Trophoblast cell (in vitro differentiated cells and primary cell): ENCODE data around the gene PRKCG.

Experiments
- DNase-seq, 2 donors: peaks; one replicate each; pipeline ENCODE4 v3.0.0-alpha.2; 2016
- H2AFZ ChIP-seq: 2 replicates; pipeline ENCODE4 v1.6.1; 2013; ENCODE audit warnings: low read length, moderate library complexity, mild to moderate bottlenecking; ENCODE audit not compliant: insufficient read depth, poor library complexity
- H2AK5ac ChIP-seq: 2 replicates; pipeline ENCODE4 v1.6.1; 2013; ENCODE audit warnings: mild to moderate bottlenecking, low read length
- H2BK120ac ChIP-seq: 2 replicates; pipeline ENCODE4 v1.6.1; 2013; ENCODE audit warnings: low read length, mild to moderate bottlenecking, moderate library complexity; ENCODE audit not compliant: insufficient read depth, poor library complexity
- H2BK12ac ChIP-seq: 2 replicates; pipeline ENCODE4 v1.6.1; 2013; ENCODE audit warnings: mild to moderate bottlenecking, low read length, moderate library complexity
- H2BK5ac ChIP-seq: 2 replicates; pipeline ENCODE4 v1.6.1; 2013; ENCODE audit warnings: low read length, low read depth, moderate library complexity, mild to moderate bottlenecking; ENCODE audit not compliant: poor library complexity
- H3K14ac ChIP-seq: 2 replicates; pipeline ENCODE4 v1.6.1; 2013; ENCODE audit warnings: mild to moderate bottlenecking, low read length
- H3K18ac ChIP-seq: 2 replicates; pipeline ENCODE4 v1.6.1; 2013; ENCODE audit warnings: mild to moderate bottlenecking, low read length
- H3K23ac ChIP-seq: 2 replicates; pipeline ENCODE4 v1.6.1; 2013; ENCODE audit warnings: low read length
- H3K27ac ChIP-seq: 2 replicates; pipeline ENCODE4 v1.5.1; 2013; ENCODE audit warnings: low read depth, mild to moderate bottlenecking, inconsistent platforms, low read length, moderate library complexity
- H3K27me3 ChIP-seq: 2 replicates; pipeline ENCODE4 v1.6.1; 2013; ENCODE audit warnings: inconsistent platforms, mild to moderate bottlenecking, low read length, moderate library complexity; ENCODE audit not compliant: insufficient read depth
- H3K36me3 ChIP-seq, 2 experiments: 1 replicate in 1 of 2; 2 replicates in 1 of 2; pipeline ENCODE4 v1.6.1; 2013; ENCODE audit warnings: low read length in 2 of 2, mild to moderate bottlenecking in 2 of 2, moderate library complexity in 1 of 2; ENCODE audit not compliant: insufficient read depth in 2 of 2, control insufficient read depth in 1 of 2
- H3K4ac ChIP-seq: 2 replicates; pipeline ENCODE4 v1.6.1; 2013; ENCODE audit warnings: low read depth, mild to moderate bottlenecking, low read length, moderate library complexity
- H3K4me1 ChIP-seq, 2 experiments: 1 replicate in 1 of 2; 2 replicates in 1 of 2; pipeline ENCODE4 v1.6.1; 2013; ENCODE audit warnings: low read length in 2 of 2, mild to moderate bottlenecking in 2 of 2, moderate library complexity in 1 of 2; ENCODE audit not compliant: insufficient read depth in 2 of 2, control insufficient read depth in 1 of 2
- H3K4me2 ChIP-seq: 2 replicates; pipeline ENCODE4 v1.6.1; 2013; ENCODE audit warnings: inconsistent platforms, mild to moderate bottlenecking, low read length, moderate library complexity
- H3K4me3 ChIP-seq: 2 replicates; pipeline ENCODE4 v1.5.1; 2013; ENCODE audit warnings: mild to moderate bottlenecking, low read depth, low read length, inconsistent platforms
- H3K79me1 ChIP-seq: one replicate; pipeline ENCODE4 v1.6.1; 2013; ENCODE audit warnings: low read length
- H3K79me2 ChIP-seq: 2 replicates; pipeline ENCODE4 v1.6.1; 2013; ENCODE audit warnings: low read length, mild to moderate bottlenecking; ENCODE audit not compliant: control insufficient read depth, insufficient read depth, poor library complexity
- H3K9ac ChIP-seq: 2 replicates; pipeline ENCODE4 v1.6.1; 2013; ENCODE audit warnings: mild to moderate bottlenecking, low read length
- H3K9me3 ChIP-seq: 2 replicates; pipeline ENCODE4 v1.6.1; 2013; ENCODE audit warnings: low read depth, mild to moderate bottlenecking, control low read depth, inconsistent platforms, low read length; ENCODE audit not compliant: insufficient read depth
- H4K12ac ChIP-seq: 2 replicates; pipeline ENCODE4 v1.6.1; 2013; ENCODE audit warnings: low read depth, mild to moderate bottlenecking, low read length, moderate library complexity
- H4K8ac ChIP-seq: 2 replicates; pipeline ENCODE4 v1.6.1; 2013; ENCODE audit warnings: low read depth, mild to moderate bottlenecking, low read length, moderate library complexity
- H4K91ac ChIP-seq: one replicate; pipeline ENCODE4 v1.6.1; 2013; ENCODE audit warnings: low read depth, mild to moderate bottlenecking, low read length, moderate library complexity
- WGBS: extraction: QIAGEN DNeasy Blood & Tissue Kit; methylation state at CpG from one replicate; pipeline ENCODE4 v1.1.7; 2013; ENCODE audit warnings: missing lambda C conversion rate; ENCODE audit not compliant: insufficient read length, insufficient coverage; ENCODE audit errors: extremely low coverage; 5-methylcytosine and 5-hydroxymethylcytosine counted together

PRKCG gene

GRCh38 chr19:53912653-53913052 lies 30.7 kb downstream of the PRKCG start:
- no peak for DNase-seq
- Histone ChIP-seq H3K4me3 (no peak overlapping the region), H3K4ac (no peak overlapping the region), H2BK5ac (no peak overlapping the region), H2BK12ac (no peak overlapping the region), H3K23ac (no peak overlapping the region), H4K8ac (no peak overlapping the region), H3K27me3 (peaks cover 31% of the 10 kb centered on the region), H3K9me3 (peaks cover 3% of the 10 kb centered on the region), H3K79me1 (no peaks in the 10 kb centered on the region), H4K91ac (no peak overlapping the region), H3K79me2 (no peaks in the 10 kb centered on the region), H3K9ac (no peak overlapping the region), H3K27ac (no peak overlapping the region), H2AK5ac (no peak overlapping the region), H3K36me3 (no peaks in the 10 kb centered on the region), H3K14ac (no peak overlapping the region), H3K18ac (no peak overlapping the region), H3K4me2 (no peak overlapping the region), H2AFZ (no peak overlapping the region), H4K12ac (no peak overlapping the region), H2BK120ac (no peak overlapping the region), H3K4me1 (peaks cover 0 to 3% of the 10 kb centered on the region in 2 experiments)
- WGBS, result no CpG with 5 or more reads among the region's 18 CpGs

DNA sequence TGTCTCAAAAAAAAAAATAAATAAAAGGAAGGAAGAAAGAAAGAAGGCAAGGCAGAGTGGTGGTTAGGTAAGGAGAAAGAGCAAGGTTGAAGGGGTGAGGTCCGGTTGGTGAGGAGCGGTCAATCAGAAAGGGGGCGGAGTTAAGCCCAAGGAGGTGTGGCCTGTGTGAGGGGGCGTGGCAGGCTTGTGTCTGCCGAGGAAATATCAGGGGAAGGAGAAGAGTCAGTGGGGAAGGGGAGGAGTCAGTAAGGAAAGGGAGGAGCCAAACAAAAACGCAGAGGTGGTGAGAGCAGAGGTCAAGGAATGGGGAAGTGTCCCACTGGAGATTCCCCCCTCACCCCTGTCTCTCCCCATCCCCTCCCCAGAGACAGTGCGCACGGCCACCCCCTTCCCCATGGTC lies 33.0 kb downstream of the PRKCG start:
- H2BK12ac ChIP-seq, result no peak overlapping the region
- no peaks in the 10 kb centered on the region for H3K79me1 ChIP-seq
- DNase-seq, result no peak
- no peak overlapping the region for H3K4ac ChIP-seq
- H3K9ac ChIP-seq, result no peak overlapping the region
- no peak overlapping the region for H3K27ac ChIP-seq
- H4K91ac ChIP-seq, result no peak overlapping the region
- no peak overlapping the region for H4K8ac ChIP-seq
- no peak overlapping the region for H3K4me3 ChIP-seq
- no peak overlapping the region for H4K12ac ChIP-seq
- no peak overlapping the region for H3K14ac ChIP-seq
- no peaks in the 10 kb centered on the region for H3K9me3 ChIP-seq
- no peaks in the 10 kb centered on the region for H3K36me3 ChIP-seq
- no peak overlapping the region for H2BK5ac ChIP-seq
- H3K23ac ChIP-seq, result no peak overlapping the region
- no peak overlapping the region for H3K4me2 ChIP-seq
- H2AK5ac ChIP-seq, result no peak overlapping the region
- no CpG with 5 or more reads among the region's 8 CpGs for WGBS
- no peak overlapping the region for H2BK120ac ChIP-seq
- H3K27me3 ChIP-seq, result peaks cover 8% of the 10 kb centered on the region
- H2AFZ ChIP-seq, result no peak overlapping the region
- no peak overlapping the region for H3K18ac ChIP-seq
- H3K79me2 ChIP-seq, result no peaks in the 10 kb centered on the region
- H3K4me1 ChIP-seq, result no peaks in the 10 kb centered on the region

DNA sequence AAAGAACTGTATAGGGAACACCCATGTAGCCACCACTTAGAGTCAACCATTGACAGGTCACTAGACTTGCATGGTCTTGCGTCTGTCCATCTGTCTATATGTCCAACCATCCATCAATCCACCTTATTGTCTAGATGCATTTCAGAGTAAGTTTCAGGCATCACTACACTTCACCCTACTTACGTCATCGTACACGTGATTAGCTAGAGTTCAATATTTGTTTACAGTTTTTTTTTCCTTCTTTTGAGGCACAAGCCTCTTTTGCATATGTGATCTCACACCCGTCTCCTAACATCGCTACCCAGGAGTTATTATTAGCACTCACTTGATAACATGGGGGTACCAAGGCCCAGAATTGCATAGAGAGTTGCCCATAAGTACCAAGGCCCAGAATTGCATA lies 34.0 kb downstream of the PRKCG start:
- H4K12ac ChIP-seq, result no peak overlapping the region
- H3K9me3 ChIP-seq, result no peaks in the 10 kb centered on the region
- no peak overlapping the region for H2BK12ac ChIP-seq
- H3K23ac ChIP-seq, result no peak overlapping the region
- no peak overlapping the region for H2AFZ ChIP-seq
- H3K27ac ChIP-seq, result no peak overlapping the region
- no peaks in the 10 kb centered on the region for H3K79me1 ChIP-seq
- H2AK5ac ChIP-seq, result no peak overlapping the region
- no peak overlapping the region for H4K91ac ChIP-seq
- H2BK120ac ChIP-seq, result no peak overlapping the region
- H3K14ac ChIP-seq, result no peak overlapping the region
- H3K18ac ChIP-seq, result no peak overlapping the region
- H3K27me3 ChIP-seq, result no peaks in the 10 kb centered on the region
- no peak overlapping the region for H2BK5ac ChIP-seq
- no peaks in the 10 kb centered on the region for H3K79me2 ChIP-seq
- no peak overlapping the region for H4K8ac ChIP-seq
- WGBS, result no CpG with 5 or more reads among the region's 6 CpGs
- H3K36me3 ChIP-seq, result no peaks in the 10 kb centered on the region
- no peak overlapping the region for H3K4me3 ChIP-seq
- no peak for DNase-seq
- H3K4ac ChIP-seq, result no peak overlapping the region
- no peak overlapping the region for H3K4me2 ChIP-seq
- H3K9ac ChIP-seq, result no peak overlapping the region
- H3K4me1 ChIP-seq, result no peaks in the 10 kb centered on the region

- H3K27me3 ChIP-seq, result no peaks in the 10 kb centered on the region
- DNase-seq, result no peak
These were observed 35.4 kb downstream of the PRKCG start for GRCh38 chr19:53917356-53917755.

More at GRCh38 chr19:53917356-53917755, 35.4 kb downstream of the PRKCG start:
- H3K4me3 ChIP-seq, result no peak overlapping the region
- no peaks in the 10 kb centered on the region for H3K79me2 ChIP-seq
- no peak overlapping the region for H4K12ac ChIP-seq
- H3K27ac ChIP-seq, result no peak overlapping the region
- H3K4me2 ChIP-seq, result no peak overlapping the region
- no peaks in the 10 kb centered on the region for H3K9me3 ChIP-seq
- no peak overlapping the region for H3K18ac ChIP-seq
- H3K4ac ChIP-seq, result no peak overlapping the region
- H3K14ac ChIP-seq, result no peak overlapping the region
- no peak overlapping the region for H2BK12ac ChIP-seq
- H3K4me1 ChIP-seq, result no peaks in the 10 kb centered on the region
- no peak overlapping the region for H2AFZ ChIP-seq
- no peaks in the 10 kb centered on the region for H3K79me1 ChIP-seq
- no peak overlapping the region for H2AK5ac ChIP-seq
- no peak overlapping the region for H4K8ac ChIP-seq
- no peak overlapping the region for H3K9ac ChIP-seq
- WGBS, result no CpG with 5 or more reads among the region's 7 CpGs
- no peak overlapping the region for H2BK5ac ChIP-seq
- no peaks in the 10 kb centered on the region for H3K36me3 ChIP-seq
- no peak overlapping the region for H2BK120ac ChIP-seq
- no peak overlapping the region for H4K91ac ChIP-seq
- H3K23ac ChIP-seq, result no peak overlapping the region
